HFF-Myc (cell line): ENCODE measurements around the gene ATP6V0E1.

ENCODE experiments used
- DNase-seq: peaks from one replicate; pipeline ENCODE4 v3.0.0-alpha.2; 2011; ENCODE audit warnings: low read depth; ENCODE audit errors: extremely low read depth
- H3K4me3 ChIP-seq: replicated peaks from 2 replicates; pipeline ENCODE4 v1.5.1; 2011; ENCODE audit warnings: low read depth, mild to moderate bottlenecking, control low read depth, low read length
- CTCF ChIP-seq: IDR thresholded peaks from 2 replicates; pipeline ENCODE4 v1.5.1; 2012; ENCODE audit warnings: mild to moderate bottlenecking, low read depth, low read length, control low read depth; ENCODE audit errors: missing control alignments

The ATP6V0E1 gene

GRCh38 chr5:172941067-172941516 lies 42.5 kb upstream of the ATP6V0E1 start:
- no peak for DNase-seq
- no peak overlapping the region for H3K4me3 ChIP-seq
- TF ChIP-seq CTCF = no peak

GRCh38 chr5:172942556-172942955 lies 41.0 kb upstream of the ATP6V0E1 start:
- TF ChIP-seq CTCF = no peak
- DNase-seq = no peak
- no peak overlapping the region for H3K4me3 ChIP-seq

GRCh38 chr5:172943283-172943841 lies 40.2 kb upstream of the ATP6V0E1 start:
- no peak for TF ChIP-seq CTCF
- no peak for DNase-seq
- no peak overlapping the region for H3K4me3 ChIP-seq

- no peak for TF ChIP-seq CTCF
- H3K4me3 ChIP-seq = no peak overlapping the region
- DNase-seq = no peak
Observed at GRCh38 chr5:172943906-172944305, 39.7 kb upstream of the ATP6V0E1 start.

- no peak overlapping the region for H3K4me3 ChIP-seq
- DNase-seq = no peak
- TF ChIP-seq CTCF = no peak
Observed at GRCh38 chr5:172944741-172945140, 38.8 kb upstream of the ATP6V0E1 start.

- no peak for TF ChIP-seq CTCF
- DNase-seq = no peak
Observed at GRCh38 chr5:172945151-172945550, 38.4 kb upstream of the ATP6V0E1 start.

GRCh38 chr5:172946146-172946545 lies 37.4 kb upstream of the ATP6V0E1 start:
- no peak for DNase-seq
- no peak for TF ChIP-seq CTCF

More at GRCh38 chr5:172945151-172945550, 38.4 kb upstream of the ATP6V0E1 start:
- no peak overlapping the region for H3K4me3 ChIP-seq

More at GRCh38 chr5:172946146-172946545, 37.4 kb upstream of the ATP6V0E1 start:
- H3K4me3 ChIP-seq = no peak overlapping the region
